Stimulated activated CD4-positive, alpha-beta T cell treated with anti-CD3 and anti-CD28 coated beads, Interleukin-15, amount 100 ng/mL, for 1 hour (primary cell): ENCODE data around the gene NOXO1.
"Not testable (repeated sequence)": the region's sequence is repeated elsewhere in the genome, so short reads cannot be mapped to it uniquely, and the experiment has no call there.

ENCODE experiments used
- DNase-seq, 2 donors: peaks; one replicate each; pipeline ENCODE4 v3.0.0-alpha.2; 2020; ENCODE audit warnings: low read depth in 1 of 2, low spot score in 1 of 2

The NOXO1 gene

GRCh38 chr16:1962161-1963153 lies 18.8 kb downstream of the NOXO1 start:
- DNase-seq: not testable (repeated sequence)

- no peak for DNase-seq
These were observed 19.6 kb downstream of the NOXO1 start for GRCh38 chr16:1961651-1962067.

- DNase-seq: no peak
These were observed 20.3 kb downstream of the NOXO1 start for GRCh38 chr16:1960665-1961630.

- peak; percentile 86 to 93 for DNase-seq
These were observed 21.8 kb downstream of the NOXO1 start, which contains the start of gene NDUFB10 for GRCh38 chr16:1959269-1960039. Gene NDUFB10, plus strand, starts transcription at chr16:1959538. Its CDS starts 87 bp downstream, at chr16:1959625.

- no peak for DNase-seq
These were observed 22.5 kb downstream of the NOXO1 start for GRCh38 chr16:1958715-1959268.

- not testable (repeated sequence) for DNase-seq
These were observed 23.2 kb downstream of the NOXO1 start for GRCh38 chr16:1958143-1958491.

- not testable (repeated sequence) for DNase-seq
These were observed 23.7 kb downstream of the NOXO1 start for GRCh38 chr16:1957434-1958142.

- no peak for DNase-seq
These were observed 27.5 kb downstream of the NOXO1 start for GRCh38 chr16:1953734-1954133.

GRCh38 chr16:1950559-1950958 lies 30.7 kb downstream of the NOXO1 start:
- no peak for DNase-seq

- DNase-seq: no peak
These were observed 31.2 kb downstream of the NOXO1 start for GRCh38 chr16:1950047-1950446.

GRCh38 chr16:1949507-1949906 lies 31.8 kb downstream of the NOXO1 start:
- no peak for DNase-seq

GRCh38 chr16:1947369-1947670 lies 33.9 kb downstream of the NOXO1 start:
- DNase-seq: no peak

- DNase-seq: no peak
These were observed 34.5 kb downstream of the NOXO1 start for GRCh38 chr16:1946495-1947368.

GRCh38 chr16:1945559-1946391 lies 35.5 kb downstream of the NOXO1 start:
- DNase-seq: no peak

GRCh38 chr16:1944612-1945199 lies 36.6 kb downstream of the NOXO1 start:
- no peak for DNase-seq

GRCh38 chr16:1942810-1943726 lies 38.2 kb downstream of the NOXO1 start, which contains the start of gene MSRB1:
Gene MSRB1, minus strand, starts transcription at chr16:1943199. Its CDS starts 43 bp downstream, at chr16:1943156.
- DNase-seq: peak; percentile 98
